SK-N-SH (cell line): ENCODE results near the gene ATR. TPM values are rescaled to one million over a fixed set of nuclear protein-coding genes. Genes with fewer than 3 reads are reported as not detected.

Experiments
- CTCF ChIA-PET: fragments of 300-600, 350-600 bp; formaldehyde crosslinking; extraction: SDS; loops from one replicate; lab custom pipeline; 2021; lab: Yijun Ruan, JAX
- POLR2A ChIA-PET: fragments of 350-600 bp; sonication (Branson Sonifier 250); formaldehyde crosslinking; extraction: SDS; loops from one replicate; lab custom pipeline; 2020; ENCODE audit warnings: antibody characterized with exemption, inconsistent platforms; lab: Yijun Ruan, JAX
- DNase-seq: peaks from one replicate; pipeline ENCODE4 v3.0.0; 2012
- H2AFZ ChIP-seq: fragments of 200-600 bp; sonication (generic); 2 replicates; pipeline ENCODE4 v1.8.1; 2016; ENCODE audit warnings: antibody characterized with exemption, mild to moderate bottlenecking, low read depth
- H3F3A ChIP-seq: fragments of 200-600 bp; sonication (generic); replicated peaks from 2 replicates; pipeline ENCODE3; 2016; ENCODE audit warnings: antibody characterized with exemption, mild to moderate bottlenecking; ENCODE audit not compliant: insufficient read depth
- H3K27ac ChIP-seq, 2 experiments: fragments of 200-500 bp in 1 of 2; fragments of 200-600 bp in 1 of 2; sonication (Bioruptor generic) in 1 of 2; sonication (generic), shearing (Covaris generic) in 1 of 2; 2 replicates each; pipeline versions ENCODE4 v1.5.1 to v1.6.1; 2014 to 2016; ENCODE audit warnings: low read depth in 2 of 2, inconsistent platforms in 1 of 2, low read length in 1 of 2, mild to moderate bottlenecking in 1 of 2, mixed read lengths in 1 of 2
- H3K27me3 ChIP-seq: fragments of 200-600 bp; sonication (generic), shearing (Covaris generic); 2 replicates; pipeline ENCODE4 v1.6.1; 2016; ENCODE audit warnings: mixed run types; ENCODE audit not compliant: insufficient read depth
- H3K36me3 ChIP-seq, 2 experiments: fragments of 200-500 bp in 1 of 2; fragments of 200-600 bp in 1 of 2; sonication (Bioruptor generic) in 1 of 2; sonication (generic) in 1 of 2; replicated peaks in 1 of 2; 2 replicates each; pipeline versions ENCODE3 to v1.5.1; 2014 to 2016; ENCODE audit warnings: low read length in 1 of 2, mild to moderate bottlenecking in 1 of 2; ENCODE audit not compliant: insufficient read depth in 2 of 2, control insufficient read depth in 1 of 2
- H3K4me1 ChIP-seq, 2 experiments: fragments of 200-500 bp in 1 of 2; fragments of 200-600 bp in 1 of 2; sonication (Bioruptor generic) in 1 of 2; sonication (generic), shearing (Covaris generic) in 1 of 2; 2 replicates each; pipeline versions ENCODE4 v1.5.1 to v1.6.1; 2014 to 2016; ENCODE audit warnings: low read depth in 1 of 2, low read length in 1 of 2, mixed run types in 1 of 2; ENCODE audit not compliant: insufficient read depth in 2 of 2, control insufficient read depth in 1 of 2
- H3K4me2 ChIP-seq: fragments of 200-600 bp; sonication (generic), shearing (Covaris generic); 2 replicates; pipeline ENCODE4 v1.6.1; 2017; ENCODE audit warnings: mixed run types
- H3K4me3 ChIP-seq, 2 experiments: fragments of 200-500 bp in 1 of 2; fragments of 200-600 bp in 1 of 2; sonication (Bioruptor generic) in 1 of 2; sonication (generic), shearing (Covaris generic) in 1 of 2; 2 replicates each; pipeline versions ENCODE4 v1.5.1 to v1.8.1; 2014 to 2016; ENCODE audit warnings: low read depth in 2 of 2, inconsistent platforms in 1 of 2, low read length in 1 of 2, mild to moderate bottlenecking in 1 of 2, mixed read lengths in 1 of 2, moderate library complexity in 1 of 2
- H3K79me2 ChIP-seq: fragments of 200-600 bp; sonication (generic); 2 replicates; pipeline ENCODE4 v1.8.1; 2017; ENCODE audit warnings: mild to moderate bottlenecking; ENCODE audit not compliant: insufficient read depth
- H3K9ac ChIP-seq: fragments of 200-600 bp; sonication (generic); 2 replicates; pipeline ENCODE4 v1.6.1; 2017; ENCODE audit warnings: mixed run types
- H3K9me2 ChIP-seq: fragments of 200-600 bp; sonication (generic); 2 replicates; pipeline ENCODE4 v1.6.1; 2017; ENCODE audit warnings: mixed run types
- H3K9me3 ChIP-seq: fragments of 200-600 bp; sonication (generic); 2 replicates; pipeline ENCODE4 v1.6.1; 2017; ENCODE audit warnings: mixed run types, mild to moderate bottlenecking, moderate library complexity
- H4K20me1 ChIP-seq: fragments of 200-600 bp; sonication (generic); 2 replicates; pipeline ENCODE4 v1.6.1; 2017; ENCODE audit warnings: mild to moderate bottlenecking, mixed run types; ENCODE audit not compliant: insufficient read depth
- CTCF ChIP-seq: fragments of 200-600 bp; sonication (generic); IDR thresholded peaks from 2 replicates; pipeline ENCODE4 v1.6.1; 2017; ENCODE audit warnings: antibody characterized with exemption, mild to moderate bottlenecking, moderate library complexity
- ELF1 ChIP-seq: IDR thresholded peaks from 2 replicates; pipeline ENCODE4 v1.4.0; 2012
- EP300 ChIP-seq, 2 experiments: IDR thresholded peaks; 2 replicates each; pipeline versions ENCODE4 v1.4.0 to v1.6.1; 2012; ENCODE audit warnings: borderline replicate concordance in 1 of 2, low read depth in 1 of 2, low read length in 1 of 2
- EZH2phosphoT487 ChIP-seq: fragments of 200-600 bp; sonication (generic); IDR thresholded peaks from 2 replicates; pipeline ENCODE4 v1.6.1; 2017; ENCODE audit warnings: low read depth, mixed run types, mild to moderate bottlenecking, antibody characterized with exemption, moderate library complexity, borderline replicate concordance
- FOSL2 ChIP-seq: IDR thresholded peaks from 2 replicates; pipeline ENCODE4 v1.4.0; 2012; ENCODE audit warnings: low read depth, mild to moderate bottlenecking, moderate library complexity, borderline replicate concordance
- FOXM1 ChIP-seq: IDR thresholded peaks from 2 replicates; pipeline ENCODE4 v1.4.0; 2012; ENCODE audit warnings: low read depth, mild to moderate bottlenecking
- GABPA ChIP-seq: IDR thresholded peaks from 2 replicates; pipeline ENCODE4 v1.4.0; 2012; ENCODE audit warnings: low read depth, mild to moderate bottlenecking
- JUND ChIP-seq: IDR thresholded peaks from 2 replicates; pipeline ENCODE4 v1.4.0; 2012
- MEF2A ChIP-seq: IDR thresholded peaks from 2 replicates; pipeline ENCODE4 v1.4.0; 2012; ENCODE audit warnings: low read depth, borderline replicate concordance
- MXI1 ChIP-seq: IDR thresholded peaks from 2 replicates; pipeline ENCODE4 v1.6.1; 2012; ENCODE audit warnings: mild to moderate bottlenecking, low read depth, low read length, improper control_type of control experiment
- PBX3 ChIP-seq: IDR thresholded peaks from 2 replicates; pipeline ENCODE4; 2012
- POLR2AphosphoS5 ChIP-seq: IDR thresholded peaks from 2 replicates; pipeline ENCODE4 v1.6.1; 2012; ENCODE audit warnings: low read depth, low read length
- REST ChIP-seq: IDR thresholded peaks from 2 replicates; pipeline ENCODE4 v1.6.1; 2012; ENCODE audit warnings: mild to moderate bottlenecking, low read depth, low read length, moderate library complexity
- RFX5 ChIP-seq: IDR thresholded peaks from 2 replicates; pipeline ENCODE4 v1.6.1; 2012; ENCODE audit warnings: mild to moderate bottlenecking, improper control_type of control experiment, low read length
- SMC3 ChIP-seq: IDR thresholded peaks from 2 replicates; pipeline ENCODE4 v1.6.1; 2012; ENCODE audit warnings: low read depth, low read length, improper control_type of control experiment
- TAF1 ChIP-seq: IDR thresholded peaks from 2 replicates; pipeline ENCODE4 v1.6.1; 2012; ENCODE audit warnings: low read depth, mild to moderate bottlenecking, low read length, moderate library complexity, borderline replicate concordance
- ZBTB33 ChIP-seq: IDR thresholded peaks from 2 replicates; pipeline ENCODE4 v1.4.0; 2012; ENCODE audit warnings: low read depth, borderline replicate concordance
- WGBS: methylation state at CpG from one replicate; pipeline ENCODE4 v1.1.6; 2017; ENCODE audit warnings: low lambda C conversion rate; 5-methylcytosine and 5-hydroxymethylcytosine counted together
- polyA plus RNA-seq, 3 experiments: library from polyadenylated mRNA; depleted of rRNA; stranded (reverse); fragments of >200 nt; gene quantifications; 2 replicates each; pipeline ENCODE4 v1.2.3, GENCODE V29; 2012

ATR gene
- polyA plus RNA-seq, 1 of the 3 experiments (the other 2 are of a cell fraction), result 7.3 TPM

GRCh38 chr3:142613491-142613890 lies 35.0 kb upstream of the ATR start (continued):
- TF ChIP-seq REST (no peak), RFX5 (no peak)

GRCh38 chr3:142611206-142611605 lies 32.7 kb upstream of the ATR start:
- DNase-seq, result no peak
- CTCF ChIA-PET, result no interaction called here
- H3K4me2 ChIP-seq, result no peak overlapping the region
- no peaks in the 10 kb centered on the region for H3K9me2 ChIP-seq
- H3K27me3 ChIP-seq, result no peaks in the 10 kb centered on the region
- 100% methylated on average over 1 of the region's 1 CpG for WGBS
- no peak overlapping the region for H2AFZ ChIP-seq
- no peaks in the 10 kb centered on the region for H4K20me1 ChIP-seq
- H3K4me3 ChIP-seq, result no peak overlapping the region
- H3K4me1 ChIP-seq, result peaks cover 0 to 6% of the 10 kb centered on the region in 2 experiments; a peak in 1 of 4 replicates
- H3K36me3 ChIP-seq, result no peaks in the 10 kb centered on the region
- no peak overlapping the region for H3K27ac ChIP-seq
- H3F3A ChIP-seq, result no peaks in the 10 kb centered on the region
- no peaks in the 10 kb centered on the region for H3K9me3 ChIP-seq
- POLR2A ChIA-PET, result no interaction called here
- no peak for TF ChIP-seq CTCF
- TF ChIP-seq ZBTB33, result no peak
- no peak for TF ChIP-seq MEF2A
- no peak for TF ChIP-seq SMC3
- no peak for TF ChIP-seq POLR2AphosphoS5
- TF ChIP-seq GABPA, result no peak
- no peak for TF ChIP-seq EP300 (IDR thresholded peaks at IDR 0.05; ENCODE audit: borderline replicate concordance in 1 of 2, low read depth in 1 of 2, low read length in 1 of 2)
- no peak for TF ChIP-seq FOSL2
- no peak for TF ChIP-seq PBX3
- TF ChIP-seq JUND, result no peak
- TF ChIP-seq FOXM1, result no peak
- TF ChIP-seq ELF1, result no peak
- TF ChIP-seq TAF1, result no peak
- no peak for TF ChIP-seq MXI1
- no peak for TF ChIP-seq EZH2phosphoT487
- no peak overlapping the region for H3K9ac ChIP-seq
- H3K79me2 ChIP-seq, result no peaks in the 10 kb centered on the region
